ENCODE measurements around the gene NHSL2.

The NHSL2 gene

GRCh38 chrX:72114306-72114705, 203.7 kb downstream of the NHSL2 start:
- H3K27ac ChIP-seq = no peak overlapping the region
- no peak for TF ChIP-seq CTCF (conservative IDR thresholded peaks at IDR 0.05; ENCODE audit: low read depth)
- ChIA-PET POLR2A (ENCODE audit: low non-redundant PET) (interaction anchor here (0.5 kb wide), 1 partner anchor 1997 kb away, joined by 3 read pairs; no protein-coding TSS in a partner anchor), CTCF (no interaction called here)
- no peak for DNase-seq (ENCODE audit: low spot score)

GRCh38 chrX:72114807-72115206, 204.2 kb downstream of the NHSL2 start:
- CTCF ChIA-PET = no interaction called here

GRCh38 chrX:72115380-72115779, 204.7 kb downstream of the NHSL2 start:
- no peak for TF ChIP-seq CTCF (conservative IDR thresholded peaks at IDR 0.05; ENCODE audit: low read depth)
- ChIA-PET CTCF (no interaction called here), POLR2A (ENCODE audit: low non-redundant PET) (no interaction called here)

More at GRCh38 chrX:72114807-72115206, 204.2 kb downstream of the NHSL2 start:
- no peak overlapping the region for H3K27ac ChIP-seq
- POLR2A ChIA-PET (ENCODE audit: low non-redundant PET) = interaction anchor here (0.5 kb wide), 1 partner anchor 1997 kb away, joined by 3 read pairs; no protein-coding TSS in a partner anchor
- DNase-seq (ENCODE audit: low spot score) = no peak
- no peak for TF ChIP-seq CTCF (conservative IDR thresholded peaks at IDR 0.05; ENCODE audit: low read depth)

GRCh38 chrX:72117636-72118210, 207.1 kb downstream of the NHSL2 start:
- TF ChIP-seq CTCF (conservative IDR thresholded peaks at IDR 0.05; ENCODE audit: low read depth) = no peak
- ChIA-PET CTCF (no interaction called here), POLR2A (ENCODE audit: low non-redundant PET) (no interaction called here)
- H3K27ac ChIP-seq = no peak overlapping the region
- no peak for DNase-seq (ENCODE audit: low spot score)

More at GRCh38 chrX:72115380-72115779, 204.7 kb downstream of the NHSL2 start:
- H3K27ac ChIP-seq = no peak overlapping the region
- DNase-seq (ENCODE audit: low spot score) = no peak

GRCh38 chrX:72120837-72121236, 210.2 kb downstream of the NHSL2 start:
- H3K27ac ChIP-seq = no peak overlapping the region
- ChIA-PET CTCF (no interaction called here), POLR2A (ENCODE audit: low non-redundant PET) (no interaction called here)
- no peak for DNase-seq (ENCODE audit: low spot score)
- no peak for TF ChIP-seq CTCF (conservative IDR thresholded peaks at IDR 0.05; ENCODE audit: low read depth)

GRCh38 chrX:72121383-72121782, 210.7 kb downstream of the NHSL2 start:
- TF ChIP-seq CTCF (conservative IDR thresholded peaks at IDR 0.05; ENCODE audit: low read depth) = no peak
- ChIA-PET POLR2A (ENCODE audit: low non-redundant PET) (no interaction called here), CTCF (no interaction called here)
- H3K27ac ChIP-seq = no peak overlapping the region
- DNase-seq (ENCODE audit: low spot score) = no peak

Data from RWPE1 (cell line).